Astrocyte (in vitro differentiated cells and primary cell): Measurements from ENCODE around the gene LRBA. TPM values are rescaled to one million over a fixed set of nuclear protein-coding genes. Genes with fewer than 3 reads are reported as not detected.

Experiments used
- DNase-seq: peaks from one replicate; pipeline ENCODE4 v3.0.0-alpha.2; 2010; ENCODE audit warnings: low read depth
- FAIRE-seq: peaks from 2 replicates; lab custom pipeline; 2011; peaks lifted over from hg19 to GRCh38; lab: Jason Lieb, UNC
- H2AFZ ChIP-seq: 2 replicates; pipeline ENCODE4 v1.6.0; 2012; ENCODE audit warnings: low read depth, low read length, inconsistent platforms
- H3K27ac ChIP-seq: 2 replicates; pipeline ENCODE4 v1.5.1; 2011; ENCODE audit warnings: low read depth, low read length, inconsistent platforms
- H3K27me3 ChIP-seq: 2 replicates; pipeline ENCODE4 v1.6.0; 2011; ENCODE audit warnings: low read length, inconsistent platforms; ENCODE audit not compliant: insufficient read depth
- H3K36me3 ChIP-seq: 2 replicates; pipeline ENCODE4 v1.5.1; 2011; ENCODE audit warnings: low read length, inconsistent platforms; ENCODE audit not compliant: insufficient read depth
- H3K4me1 ChIP-seq: 2 replicates; pipeline ENCODE4 v1.5.1; 2011; ENCODE audit warnings: low read length, inconsistent platforms; ENCODE audit not compliant: insufficient read depth
- H3K4me2 ChIP-seq: 2 replicates; pipeline ENCODE4 v1.6.0; 2012; ENCODE audit warnings: low read length, inconsistent platforms
- H3K4me3 ChIP-seq: 2 replicates; pipeline ENCODE4 v1.5.1; 2011; ENCODE audit warnings: low read depth, mild to moderate bottlenecking, low read length, inconsistent platforms; ENCODE audit not compliant: insufficient read depth
- H3K79me2 ChIP-seq: 2 replicates; pipeline ENCODE4 v1.6.0; 2012; ENCODE audit warnings: mild to moderate bottlenecking, low read length, inconsistent platforms; ENCODE audit not compliant: insufficient read depth
- H3K9ac ChIP-seq: 2 replicates; pipeline ENCODE4 v1.6.0; 2012; ENCODE audit warnings: mild to moderate bottlenecking, low read length, inconsistent platforms
- H3K9me3 ChIP-seq: 2 replicates; pipeline ENCODE4 v1.5.1; 2012; ENCODE audit warnings: low read depth, mild to moderate bottlenecking, low read length, inconsistent platforms; ENCODE audit not compliant: insufficient read depth
- H4K20me1 ChIP-seq: 2 replicates; pipeline ENCODE4 v1.6.0; 2012; ENCODE audit warnings: low read length, inconsistent platforms; ENCODE audit not compliant: insufficient read depth
- H3K27ac Mint-ChIP-seq: one replicate; pipeline ENCODE4 v1.8.0; 2021; ENCODE audit warnings: mild to moderate bottlenecking, mixed read lengths; ENCODE audit not compliant: unreplicated experiment
- H3K27me3 Mint-ChIP-seq: one replicate; pipeline ENCODE4 v1.8.0; 2021; ENCODE audit warnings: low read depth, mixed read lengths; ENCODE audit not compliant: unreplicated experiment
- H3K36me3 Mint-ChIP-seq: one replicate; pipeline ENCODE4 v1.8.0; 2021; ENCODE audit warnings: low read depth, mixed read lengths; ENCODE audit not compliant: unreplicated experiment
- H3K4me1 Mint-ChIP-seq: one replicate; pipeline ENCODE4 v1.8.0; 2021; ENCODE audit warnings: low read depth, mixed read lengths; ENCODE audit not compliant: unreplicated experiment
- H3K4me3 Mint-ChIP-seq: one replicate; pipeline ENCODE4 v1.8.0; 2021; ENCODE audit warnings: mild to moderate bottlenecking, moderate library complexity, mixed read lengths; ENCODE audit not compliant: unreplicated experiment
- H3K9me3 Mint-ChIP-seq: one replicate; pipeline ENCODE4 v1.8.0; 2021; ENCODE audit warnings: mild to moderate bottlenecking, mixed read lengths; ENCODE audit not compliant: unreplicated experiment
- CTCF ChIP-seq: IDR thresholded peaks from 2 replicates; pipeline ENCODE4 v1.5.1; 2011; ENCODE audit warnings: low read depth, mild to moderate bottlenecking, inconsistent platforms, low read length, moderate library complexity; ENCODE audit not compliant: insufficient read depth
- EZH2 ChIP-seq: IDR thresholded peaks from 2 replicates; pipeline ENCODE4 v1.6.1; 2012; ENCODE audit warnings: mild to moderate bottlenecking, low read length, inconsistent platforms; ENCODE audit not compliant: insufficient read depth
- total RNA-seq: library from RNA; stranded (reverse); gene quantifications from 2 replicates; pipeline ENCODE4 v1.2.1, GENCODE V29; 2021

Gene LRBA
- total RNA-seq, 1 donor from 2014 or later: 25.3 TPM

DNA sequence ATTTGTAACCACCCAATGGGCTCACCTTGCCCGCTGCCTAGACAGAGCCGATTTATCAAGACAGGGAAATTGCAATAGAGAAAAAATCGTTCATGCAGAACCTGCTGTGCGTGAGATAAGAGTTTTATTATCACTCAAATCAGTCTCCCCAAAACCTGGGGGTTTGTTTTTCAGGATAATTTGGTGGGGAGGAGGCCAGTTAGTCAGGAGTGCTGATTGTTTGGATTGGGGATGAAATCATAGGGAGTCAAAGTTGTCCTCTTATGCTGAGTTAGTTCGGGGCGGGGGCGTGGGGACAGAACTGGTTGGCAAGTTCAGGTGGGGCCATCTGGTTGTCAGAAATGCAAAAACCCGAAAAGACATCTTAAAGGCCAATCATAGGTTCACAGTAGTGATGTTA, 230.1 kb downstream of the LRBA start:
- H3K79me2 ChIP-seq: no peaks in the 10 kb centered on the region
- H3K4me1 ChIP-seq: no peaks in the 10 kb centered on the region
- H3K4me1 Mint-ChIP-seq: peaks cover 10% of the 10 kb centered on the region
- DNase-seq (no peak), FAIRE-seq (no peak)
- no peak overlapping the region for H3K4me3 ChIP-seq
- H3K36me3 ChIP-seq: no peaks in the 10 kb centered on the region
- no peaks in the 10 kb centered on the region for H3K27me3 Mint-ChIP-seq
- no peaks in the 10 kb centered on the region for H3K9me3 Mint-ChIP-seq
- no peaks in the 10 kb centered on the region for H4K20me1 ChIP-seq
- H3K4me3 Mint-ChIP-seq: no peak overlapping the region
- no peak overlapping the region for H3K27ac Mint-ChIP-seq
- H3K27ac ChIP-seq: no peak overlapping the region
- TF ChIP-seq CTCF: no peak
- no peak for TF ChIP-seq EZH2
- no peak overlapping the region for H3K4me2 ChIP-seq
- no peak overlapping the region for H2AFZ ChIP-seq
- H3K27me3 ChIP-seq: no peaks in the 10 kb centered on the region
- no peak overlapping the region for H3K9ac ChIP-seq
- H3K36me3 Mint-ChIP-seq: no peaks in the 10 kb centered on the region
- no peaks in the 10 kb centered on the region for H3K9me3 ChIP-seq

GRCh38 chr4:150784305-150784704, 230.8 kb downstream of the LRBA start:
- Histone ChIP-seq H3K27me3 (no peaks in the 10 kb centered on the region), H3K9me3 (no peaks in the 10 kb centered on the region), H4K20me1 (no peaks in the 10 kb centered on the region), H3K4me3 (no peak overlapping the region), H3K4me2 (no peak overlapping the region), H3K9ac (no peak overlapping the region), H3K4me1 (no peaks in the 10 kb centered on the region), H3K79me2 (no peaks in the 10 kb centered on the region), H3K36me3 (no peaks in the 10 kb centered on the region), H2AFZ (no peak overlapping the region), H3K27ac (no peak overlapping the region)
- H3K27me3 Mint-ChIP-seq: no peaks in the 10 kb centered on the region
- no peak overlapping the region for H3K4me3 Mint-ChIP-seq
- no peaks in the 10 kb centered on the region for H3K36me3 Mint-ChIP-seq
- DNase-seq (no peak), FAIRE-seq (no peak)
- no peaks in the 10 kb centered on the region for H3K9me3 Mint-ChIP-seq
- no peak overlapping the region for H3K27ac Mint-ChIP-seq
- H3K4me1 Mint-ChIP-seq: peaks cover 8% of the 10 kb centered on the region
- TF ChIP-seq EZH2 (no peak), CTCF (no peak)

DNA sequence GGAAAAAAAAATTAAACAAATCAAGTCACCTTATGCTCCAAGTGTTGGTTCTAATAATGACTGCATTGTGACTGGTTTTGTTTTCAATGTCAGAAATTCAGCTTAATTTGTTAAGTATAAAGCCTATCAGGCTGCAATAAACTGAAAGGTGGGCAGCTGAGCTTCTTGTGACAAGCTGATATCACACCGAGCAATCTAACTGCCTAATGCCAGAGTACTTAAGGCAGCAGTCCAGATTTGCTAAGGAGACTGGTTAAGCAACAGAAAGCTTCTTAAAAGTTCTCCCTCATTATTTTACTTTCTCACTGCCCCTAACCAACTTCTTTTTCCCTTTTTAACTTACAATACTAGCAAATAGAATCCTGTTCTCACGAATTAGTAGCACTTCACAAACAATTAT, 232.2 kb downstream of the LRBA start:
- Histone ChIP-seq H3K4me3 (no peak overlapping the region), H3K79me2 (no peaks in the 10 kb centered on the region), H3K27ac (no peak overlapping the region), H3K27me3 (no peaks in the 10 kb centered on the region), H2AFZ (no peak overlapping the region), H3K36me3 (no peaks in the 10 kb centered on the region), H3K4me1 (no peaks in the 10 kb centered on the region), H3K9me3 (no peaks in the 10 kb centered on the region), H3K9ac (no peak overlapping the region), H4K20me1 (no peaks in the 10 kb centered on the region), H3K4me2 (no peak overlapping the region)
- Mint-ChIP-seq H3K36me3 (no peaks in the 10 kb centered on the region), H3K4me1 (peaks cover 8% of the 10 kb centered on the region), H3K27me3 (no peaks in the 10 kb centered on the region), H3K27ac (no peak overlapping the region), H3K9me3 (no peaks in the 10 kb centered on the region), H3K4me3 (no peak overlapping the region)
- DNase-seq (peak; percentile 18), FAIRE-seq (no peak)
- TF ChIP-seq CTCF: no peak
- TF ChIP-seq EZH2: no peak
